AG09309 (cell line): ENCODE measurements around the gene DDX42.

Experiments used
- DNase-seq: peaks from one replicate; pipeline ENCODE4 v3.0.0-alpha.2; 2010; ENCODE audit warnings: low read depth
- H3K4me3 ChIP-seq: 2 replicates; pipeline ENCODE4 v1.5.1; 2011; ENCODE audit warnings: mild to moderate bottlenecking, low read depth, low read length, moderate library complexity; ENCODE audit not compliant: control insufficient read depth
- TF ChIP-seq, protein P1 (sequence below): IDR thresholded peaks from 2 replicates; pipeline ENCODE4 v1.5.1; 2011; ENCODE audit warnings: mild to moderate bottlenecking, low read depth, low read length, inconsistent platforms; ENCODE audit not compliant: insufficient read depth, control insufficient read depth; ENCODE audit errors: missing control alignments

DDX42 gene

GRCh38 chr17:63841350-63842172 lies 67.6 kb downstream of the DDX42 start:
- TF ChIP-seq, protein P1, sequence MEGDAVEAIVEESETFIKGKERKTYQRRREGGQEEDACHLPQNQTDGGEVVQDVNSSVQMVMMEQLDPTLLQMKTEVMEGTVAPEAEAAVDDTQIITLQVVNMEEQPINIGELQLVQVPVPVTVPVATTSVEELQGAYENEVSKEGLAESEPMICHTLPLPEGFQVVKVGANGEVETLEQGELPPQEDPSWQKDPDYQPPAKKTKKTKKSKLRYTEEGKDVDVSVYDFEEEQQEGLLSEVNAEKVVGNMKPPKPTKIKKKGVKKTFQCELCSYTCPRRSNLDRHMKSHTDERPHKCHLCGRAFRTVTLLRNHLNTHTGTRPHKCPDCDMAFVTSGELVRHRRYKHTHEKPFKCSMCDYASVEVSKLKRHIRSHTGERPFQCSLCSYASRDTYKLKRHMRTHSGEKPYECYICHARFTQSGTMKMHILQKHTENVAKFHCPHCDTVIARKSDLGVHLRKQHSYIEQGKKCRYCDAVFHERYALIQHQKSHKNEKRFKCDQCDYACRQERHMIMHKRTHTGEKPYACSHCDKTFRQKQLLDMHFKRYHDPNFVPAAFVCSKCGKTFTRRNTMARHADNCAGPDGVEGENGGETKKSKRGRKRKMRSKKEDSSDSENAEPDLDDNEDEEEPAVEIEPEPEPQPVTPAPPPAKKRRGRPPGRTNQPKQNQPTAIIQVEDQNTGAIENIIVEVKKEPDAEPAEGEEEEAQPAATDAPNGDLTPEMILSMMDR: no peak
- peak overlapping the region; percentile 88 for H3K4me3 ChIP-seq
- DNase-seq: no peak

GRCh38 chr17:63842173-63842539 lies 68.2 kb downstream of the DDX42 start:
- DNase-seq: no peak
- TF ChIP-seq, protein P1: no peak
- H3K4me3 ChIP-seq: peak overlapping the region; percentile 88

DNA sequence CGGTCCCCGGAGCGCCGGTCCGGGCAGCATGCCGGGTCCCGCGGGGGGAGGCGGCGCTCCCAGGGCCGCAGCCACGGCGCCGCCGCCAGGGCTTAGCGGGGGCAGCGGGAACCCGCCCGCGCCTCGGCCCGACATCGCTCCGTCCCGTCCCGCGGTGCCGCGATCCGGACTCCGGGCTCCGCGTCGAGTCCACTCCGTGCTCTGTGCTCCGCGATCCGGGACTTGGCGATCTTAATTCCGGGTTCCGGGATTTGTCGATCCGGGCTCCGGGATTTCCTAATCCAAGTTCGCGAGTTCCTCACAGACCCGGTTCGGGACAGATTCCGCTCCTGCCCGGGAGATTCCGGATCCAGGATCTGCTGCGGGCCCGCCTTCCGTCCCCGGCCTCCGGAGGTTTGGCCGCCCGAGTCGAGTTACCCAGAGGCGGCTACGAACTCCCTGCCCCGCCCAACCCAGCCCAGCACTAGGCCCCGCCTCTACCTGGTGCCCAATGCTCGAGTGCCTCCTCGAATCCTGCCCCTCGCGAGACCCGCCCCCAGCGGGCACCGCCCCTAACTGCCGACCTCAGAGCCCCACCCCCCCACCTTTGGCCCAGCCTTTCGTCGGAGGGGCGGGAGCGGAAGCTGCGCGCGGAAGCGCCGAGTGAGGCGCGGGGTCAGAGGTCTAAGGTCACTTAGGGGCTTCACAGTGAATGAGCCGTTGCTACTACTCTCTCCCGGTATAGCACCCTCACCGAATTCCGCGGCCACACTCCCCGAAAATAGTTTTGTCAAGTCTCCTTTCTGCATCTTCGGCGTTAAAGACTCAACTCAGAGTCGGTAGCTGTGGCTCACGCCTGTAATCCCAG lies 68.8 kb downstream of the DDX42 start, which contains the start of gene SMARCD2:
Gene SMARCD2 (minus strand): TSS at position 146 of the 847 bp plus-strand sequence. CDS start 11 bp downstream, at position 135.
- peak within 1 kb of the TSS; percentile 88 for H3K4me3 ChIP-seq
- TF ChIP-seq, protein P1: no peak
- DNase-seq: peak; percentile 98

DNA sequence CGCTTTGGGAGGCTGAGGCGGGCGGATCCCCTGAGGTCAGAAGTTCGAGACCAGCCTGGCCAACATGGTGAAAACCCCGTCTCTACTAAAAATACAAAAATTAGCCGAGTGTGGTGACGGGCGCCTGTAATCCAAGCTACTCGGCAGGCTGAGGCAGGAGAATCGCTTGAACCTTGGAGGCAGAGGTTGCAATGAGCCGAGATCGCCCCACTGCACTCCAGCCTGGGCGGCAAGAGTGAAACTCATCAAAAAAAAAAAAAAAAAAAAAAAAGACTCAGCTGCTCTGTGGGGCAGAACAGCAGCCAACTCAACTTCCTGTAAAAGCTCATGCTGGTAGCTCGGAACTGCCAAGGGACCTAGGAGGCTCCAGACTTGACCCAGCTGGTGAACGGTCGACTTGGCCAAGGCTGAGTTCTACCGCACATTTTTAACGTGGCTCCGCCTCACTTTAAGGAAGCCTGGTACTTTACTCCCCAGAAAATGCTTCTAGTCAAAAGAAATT lies 69.5 kb downstream of the DDX42 start:
- peak overlapping the region; percentile 88 for H3K4me3 ChIP-seq
- DNase-seq: peak; percentile 18

DNA sequence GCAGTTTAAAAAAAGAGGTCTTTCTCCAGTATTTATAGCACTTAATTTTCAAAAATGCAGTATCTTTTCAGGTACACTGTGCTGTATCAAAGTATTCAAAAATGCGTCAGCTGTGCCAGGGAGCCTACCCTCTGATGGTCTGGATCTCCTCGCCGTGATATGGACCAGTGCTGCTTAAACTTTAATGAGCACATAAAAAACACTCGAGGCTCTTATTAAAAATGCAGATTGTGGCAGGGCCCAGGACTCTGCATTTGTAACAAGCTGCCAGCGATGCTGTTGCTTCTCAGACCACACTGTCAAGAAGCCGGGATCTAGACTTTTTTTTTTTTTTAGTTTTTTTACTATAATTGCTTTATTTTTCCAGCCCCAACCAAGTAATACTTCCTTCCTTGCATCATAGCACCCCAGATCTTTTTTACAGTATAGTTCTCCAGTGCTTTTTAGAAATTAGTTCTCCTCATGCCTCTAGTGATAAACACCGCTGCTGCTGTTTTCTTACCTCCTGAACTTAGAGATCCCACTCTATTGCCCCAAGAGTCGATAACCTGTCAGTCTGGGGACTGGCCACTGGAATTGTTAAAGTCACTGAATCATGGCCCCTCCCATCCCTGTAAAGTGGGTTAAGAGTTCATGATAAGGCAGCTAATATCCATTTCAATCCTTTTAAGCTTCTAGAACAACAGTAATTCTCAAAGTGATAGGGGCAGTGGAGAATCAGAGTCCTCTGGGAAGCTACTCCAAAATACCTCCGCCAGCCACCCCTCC lies 70.1 kb downstream of the DDX42 start:
- TF ChIP-seq, protein P1: no peak
- no peak overlapping the region for H3K4me3 ChIP-seq
- no peak for DNase-seq

GRCh38 chr17:63845509-63845908 lies 71.5 kb downstream of the DDX42 start:
- TF ChIP-seq, protein P1: no peak
- no peak for DNase-seq

More at GRCh38 chr17:63845509-63845908, 71.5 kb downstream of the DDX42 start:
- H3K4me3 ChIP-seq: no peak overlapping the region
